Endothelial cell of umbilical vein (primary cell): Measurements from ENCODE around the gene PDE1C. TPM values are rescaled to one million over a fixed set of nuclear protein-coding genes. Genes with fewer than 3 reads are reported as not detected.

Source experiments
- BruUV-seq: library from RNA; stranded (reverse); fragments of 400-500 nt; replicated peaks from 2 replicates; lab custom pipeline; 2021; lab: Mats Ljungman, UMichigan
- CTCF ChIA-PET: fragments of 300-600, 350-600 bp; sonication (Branson Sonifier 250); formaldehyde crosslinking; loops from one replicate; lab custom pipeline; 2021; ENCODE audit warnings: antibody characterized with exemption, inconsistent platforms; lab: Charles Lee
- POLR2A ChIA-PET: fragments of 300-600, 350-600 bp; sonication (Branson Sonifier 250); formaldehyde crosslinking; loops from one replicate; lab custom pipeline; 2021; ENCODE audit warnings: antibody characterized with exemption, inconsistent platforms; lab: Charles Lee
- DNase-seq: peaks from one replicate; pipeline ENCODE4 v3.0.0-alpha.2; 2011; ENCODE audit warnings: low read depth, low spot score
- FAIRE-seq: peaks from 2 replicates; lab custom pipeline; 2011; peaks lifted over from hg19 to GRCh38; lab: Jason Lieb, UNC
- H2AFZ ChIP-seq: 2 replicates; pipeline ENCODE4 v1.6.0; 2012; ENCODE audit warnings: low read depth, low read length, control low read depth, inconsistent platforms
- H3K27ac ChIP-seq: 2 replicates; pipeline ENCODE4 v1.5.1; 2011; ENCODE audit warnings: low read depth, mild to moderate bottlenecking, control low read depth, low read length, moderate library complexity; ENCODE audit not compliant: insufficient read depth
- H3K27me3 ChIP-seq, 2 experiments: 2 replicates each; pipeline versions ENCODE4 v1.6.0 to v1.6.1; 2011; ENCODE audit warnings: low read length in 2 of 2, mixed read lengths in 1 of 2; ENCODE audit not compliant: control insufficient read depth in 2 of 2, insufficient read depth in 2 of 2
- H3K36me3 ChIP-seq, 2 experiments: 2 replicates in 1 of 2; 3 replicates in 1 of 2; pipeline ENCODE4 v1.5.1; 2011; ENCODE audit warnings: low read length in 2 of 2, mild to moderate bottlenecking in 1 of 2, moderate library complexity in 1 of 2; ENCODE audit not compliant: control insufficient read depth in 2 of 2, insufficient read depth in 2 of 2; ENCODE audit errors: extremely low read depth in 1 of 2
- H3K4me1 ChIP-seq: 3 replicates; pipeline ENCODE4 v1.5.1; 2011; ENCODE audit warnings: mild to moderate bottlenecking, low read length; ENCODE audit not compliant: control insufficient read depth, insufficient read depth; ENCODE audit errors: extremely low read depth
- H3K4me2 ChIP-seq: 2 replicates; pipeline ENCODE4 v1.6.1; 2011; ENCODE audit warnings: low read length, control low read depth, mixed read lengths; ENCODE audit not compliant: insufficient read depth
- H3K4me3 ChIP-seq, 3 experiments: fragments of 200-600 bp in 1 of 3; sonication (generic), shearing (Covaris generic) in 1 of 3; replicated peaks in 1 of 3; 2 replicates each; pipeline ENCODE4 v1.5.1; 2011 to 2016; ENCODE audit warnings: control low read depth in 3 of 3, low read length in 3 of 3, mild to moderate bottlenecking in 2 of 3, inconsistent platforms in 1 of 3, low read depth in 1 of 3, moderate library complexity in 1 of 3; ENCODE audit not compliant: insufficient read depth in 1 of 3
- H3K79me2 ChIP-seq: 2 replicates; pipeline ENCODE4 v1.6.0; 2012; ENCODE audit warnings: low read length, inconsistent platforms; ENCODE audit not compliant: control insufficient read depth, insufficient read depth
- H3K9ac ChIP-seq: replicated peaks from 2 replicates; pipeline ENCODE3; 2011; ENCODE audit warnings: low read length, control low read depth; ENCODE audit not compliant: insufficient read depth; ENCODE audit errors: extremely low read depth
- H3K9me1 ChIP-seq: replicated peaks from 3 replicates; pipeline ENCODE4 v1.6.0; 2011; ENCODE audit warnings: mild to moderate bottlenecking, low read length; ENCODE audit not compliant: control insufficient read depth, insufficient read depth; ENCODE audit errors: extremely low read depth
- H3K9me3 ChIP-seq: replicated peaks from 2 replicates; pipeline ENCODE4 v1.5.1; 2012; ENCODE audit warnings: low read length, inconsistent platforms; ENCODE audit not compliant: control insufficient read depth, insufficient read depth
- H4K20me1 ChIP-seq: replicated peaks from 2 replicates; pipeline ENCODE3; 2011; ENCODE audit warnings: mild to moderate bottlenecking, low read length; ENCODE audit not compliant: control insufficient read depth, insufficient read depth; ENCODE audit errors: extremely low read depth
- EZH2 ChIP-seq: IDR thresholded peaks from 2 replicates; pipeline ENCODE4 v1.6.1; 2012; ENCODE audit warnings: borderline replicate concordance, low read depth, mild to moderate bottlenecking, moderate library complexity, low read length, inconsistent platforms; ENCODE audit not compliant: severe bottlenecking
- FOS ChIP-seq: IDR thresholded peaks from 2 replicates; pipeline ENCODE4 v1.6.1; 2011; ENCODE audit warnings: mild to moderate bottlenecking, low read length, moderate library complexity, borderline replicate concordance; ENCODE audit not compliant: insufficient read depth
- GATA2 ChIP-seq: IDR thresholded peaks from 2 replicates; pipeline ENCODE4 v1.7.0; 2011; ENCODE audit warnings: low read depth, mild to moderate bottlenecking, moderate library complexity, mixed read lengths, low read length; ENCODE audit not compliant: insufficient read length, insufficient read depth
- JUN ChIP-seq: IDR thresholded peaks from 2 replicates; pipeline ENCODE4 v1.6.1; 2011; ENCODE audit warnings: borderline replicate concordance, low read depth; ENCODE audit not compliant: insufficient read length, insufficient read depth
- MYC ChIP-seq: IDR thresholded peaks from one replicate; pipeline ENCODE4 v1.6.1; 2011; ENCODE audit warnings: mild to moderate bottlenecking, low read depth, low read length
- POLR2A ChIP-seq: IDR thresholded peaks from 2 replicates; pipeline ENCODE4 v1.6.1; 2012; ENCODE audit warnings: low read depth, mild to moderate bottlenecking, control low read depth, low read length
- POLR2AphosphoS5 ChIP-seq: IDR thresholded peaks from 2 replicates; pipeline ENCODE4 v1.6.1; 2012; ENCODE audit warnings: low read depth, mild to moderate bottlenecking, control low read depth, low read length, moderate library complexity; ENCODE audit not compliant: insufficient read depth
- dilution Hi-C: fragments of 300-500 bp; cut with MboI; formaldehyde crosslinking; loops from one replicate; pipeline ENCODE4 v1.15.0; 2019; ENCODE audit warnings: low sequenced_read_pairs; ENCODE audit not compliant: extremely low pct_ligation_motif_present
- intact Hi-C: fragments of 100-400 bp; cut with micrococcal nuclease; formaldehyde crosslinking; loops from one replicate; pipeline ENCODE4 v1.10.0; 2022
- polyA plus RNA-seq, 4 experiments: library from polyadenylated mRNA; depleted of rRNA in 3 of 4; stranded (reverse) in 3 of 4; unstranded in 1 of 4; fragments of >200 nt; gene quantifications; 2 replicates each; pipeline versions ENCODE4 v1.2.1 to v1.2.3, GENCODE V29; 2011 to 2012; ENCODE audit warnings: missing spikeins in 1 of 4
- total RNA-seq: library from RNA; stranded (reverse); gene quantifications from 2 replicates; pipeline ENCODE4 v1.2.3, GENCODE V29; 2021
- TF ChIP-seq, protein P1 (sequence below), 2 donors: IDR thresholded peaks; 1 replicate in 1 of 2; 2 replicates in 1 of 2; pipeline ENCODE4 v1.5.1; 2011; ENCODE audit warnings: low read length in 2 of 2, mild to moderate bottlenecking in 2 of 2, moderate library complexity in 2 of 2, control low read depth in 1 of 2, inconsistent platforms in 1 of 2, low read depth in 1 of 2; ENCODE audit not compliant: insufficient read depth in 1 of 2; ENCODE audit errors: extremely low read depth in 1 of 2
- TF ChIP-seq, protein P2 (sequence below): IDR thresholded peaks from 2 replicates; pipeline ENCODE4 v1.6.1; 2011; ENCODE audit not compliant: insufficient read depth, insufficient read length

PDE1C gene
- total and polyA plus RNA-seq, 2 donors (not counting 3 experiments of a cell fraction or from before 2014, with no cell fraction given) = 0.90 to 3.1 TPM

DNA sequence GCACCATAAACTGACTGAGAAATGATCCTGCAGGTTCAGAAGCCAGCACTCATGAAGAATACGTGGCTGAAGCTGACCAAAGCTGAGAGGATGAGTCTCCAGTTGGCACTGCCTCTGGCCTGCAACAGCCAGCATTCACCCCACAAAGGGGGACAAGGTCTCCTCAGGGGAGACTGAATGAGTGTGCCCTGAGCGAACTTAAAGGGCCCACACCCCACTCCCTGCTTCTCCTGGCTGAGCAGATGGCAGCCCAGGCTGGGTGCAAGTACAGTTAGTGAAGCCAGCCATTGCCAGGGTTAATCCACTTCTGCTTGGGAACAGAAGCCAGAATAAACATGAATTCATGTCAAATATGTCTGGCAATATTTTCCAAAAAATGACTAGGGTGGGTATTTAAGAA, 285.1 kb downstream of the PDE1C start:
- H3K36me3 ChIP-seq = no peaks in the 10 kb centered on the region
- FAIRE-seq (no peak), DNase-seq (no peak)
- intact Hi-C loops = no loop called here
- POLR2A ChIA-PET = no interaction called here
- no peak for TF ChIP-seq FOS
- TF ChIP-seq GATA2 = no peak
- TF ChIP-seq JUN = no peak
- TF ChIP-seq POLR2A = no peak
- no peak for TF ChIP-seq MYC
- TF ChIP-seq, protein P1, sequence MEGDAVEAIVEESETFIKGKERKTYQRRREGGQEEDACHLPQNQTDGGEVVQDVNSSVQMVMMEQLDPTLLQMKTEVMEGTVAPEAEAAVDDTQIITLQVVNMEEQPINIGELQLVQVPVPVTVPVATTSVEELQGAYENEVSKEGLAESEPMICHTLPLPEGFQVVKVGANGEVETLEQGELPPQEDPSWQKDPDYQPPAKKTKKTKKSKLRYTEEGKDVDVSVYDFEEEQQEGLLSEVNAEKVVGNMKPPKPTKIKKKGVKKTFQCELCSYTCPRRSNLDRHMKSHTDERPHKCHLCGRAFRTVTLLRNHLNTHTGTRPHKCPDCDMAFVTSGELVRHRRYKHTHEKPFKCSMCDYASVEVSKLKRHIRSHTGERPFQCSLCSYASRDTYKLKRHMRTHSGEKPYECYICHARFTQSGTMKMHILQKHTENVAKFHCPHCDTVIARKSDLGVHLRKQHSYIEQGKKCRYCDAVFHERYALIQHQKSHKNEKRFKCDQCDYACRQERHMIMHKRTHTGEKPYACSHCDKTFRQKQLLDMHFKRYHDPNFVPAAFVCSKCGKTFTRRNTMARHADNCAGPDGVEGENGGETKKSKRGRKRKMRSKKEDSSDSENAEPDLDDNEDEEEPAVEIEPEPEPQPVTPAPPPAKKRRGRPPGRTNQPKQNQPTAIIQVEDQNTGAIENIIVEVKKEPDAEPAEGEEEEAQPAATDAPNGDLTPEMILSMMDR (IDR thresholded peaks at IDR 0.05; ENCODE audit: extremely low read depth in 1 of 2, insufficient read depth in 1 of 2, low read depth in 1 of 2, low read length in 2 of 2) = no peak
- TF ChIP-seq, protein P2, sequence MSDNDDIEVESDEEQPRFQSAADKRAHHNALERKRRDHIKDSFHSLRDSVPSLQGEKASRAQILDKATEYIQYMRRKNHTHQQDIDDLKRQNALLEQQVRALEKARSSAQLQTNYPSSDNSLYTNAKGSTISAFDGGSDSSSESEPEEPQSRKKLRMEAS = no peak
- TF ChIP-seq POLR2AphosphoS5 = no peak
- no peak for TF ChIP-seq EZH2
- H3K4me3 ChIP-seq = no peak overlapping the region
- dilution Hi-C loops = no loop called here
- no peaks in the 10 kb centered on the region for H4K20me1 ChIP-seq
- no peaks in the 10 kb centered on the region for H3K9me1 ChIP-seq
- H3K4me2 ChIP-seq = no peak overlapping the region
- H3K27ac ChIP-seq = no peak overlapping the region
- H3K79me2 ChIP-seq = no peaks in the 10 kb centered on the region
- H3K4me1 ChIP-seq = no peaks in the 10 kb centered on the region
- no TSS peak for BruUV-seq
- CTCF ChIA-PET = no interaction called here
- H3K9me3 ChIP-seq = no peaks in the 10 kb centered on the region
- no peak overlapping the region for H3K9ac ChIP-seq
- no peak overlapping the region for H2AFZ ChIP-seq
- H3K27me3 ChIP-seq = no peaks in the 10 kb centered on the region
